ENCODE data around the gene DTX3.
"Not testable (repeated sequence)": the region's sequence is repeated elsewhere in the genome, so short reads cannot be mapped to it uniquely, and the experiment has no call there.

Gene DTX3

GRCh38 chr12:57632073-57632957 lies 27.7 kb downstream of the DTX3 start:
- no peak for DNase-seq (ENCODE audit: low spot score)

- DNase-seq (ENCODE audit: low spot score) = peak; percentile 77
Measured at GRCh38 chr12:57632958-57633840, 28.6 kb downstream of the DTX3 start, which contains the start of gene B4GALNT1. Gene B4GALNT1, minus strand, starts transcription at chr12:57633201. Its CDS starts 1,069 bp downstream, at chr12:57632132.

GRCh38 chr12:57636731-57637130 lies 32.1 kb downstream of the DTX3 start:
- DNase-seq (ENCODE audit: low spot score) = not testable (repeated sequence)

DNA sequence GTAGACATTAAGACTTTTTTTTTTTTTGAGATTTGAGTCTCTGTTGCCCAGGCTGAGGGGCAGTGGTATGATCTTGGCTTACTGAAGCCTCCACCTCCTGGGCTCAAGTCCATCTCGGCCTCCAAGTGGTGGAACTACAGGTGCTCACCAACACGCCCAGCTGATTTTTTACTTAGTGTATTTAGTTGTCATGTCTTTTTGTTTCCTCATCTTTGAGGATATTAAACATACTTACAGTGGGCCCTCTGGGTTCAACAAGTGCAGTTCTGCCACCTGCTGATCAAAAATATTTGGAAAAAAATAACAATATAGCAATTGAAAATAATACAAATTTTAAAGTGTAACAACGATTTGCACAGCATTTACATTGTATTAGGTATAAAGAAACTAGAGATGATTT lies 32.7 kb downstream of the DTX3 start:
- peak; percentile 0 for DNase-seq (ENCODE audit: low spot score)

DNA sequence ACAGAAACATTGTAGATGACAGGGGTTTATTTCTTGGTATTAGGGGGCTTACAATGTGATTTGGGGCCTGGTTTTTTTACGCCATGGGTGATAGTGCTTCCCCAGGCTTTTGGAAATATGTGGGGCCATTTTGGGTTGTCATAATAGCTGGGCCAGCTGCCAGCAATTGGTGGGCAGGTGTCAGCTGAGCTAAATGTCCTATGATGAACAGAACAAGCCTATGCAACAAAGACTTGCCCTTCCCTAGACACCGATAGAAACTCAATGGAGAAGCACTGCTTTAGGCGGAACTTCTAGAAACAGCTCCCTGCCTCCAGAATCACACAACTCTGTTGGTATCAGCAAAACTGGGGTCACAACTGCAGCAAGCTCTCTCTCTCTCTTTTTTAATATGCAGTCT lies 33.5 kb downstream of the DTX3 start:
- DNase-seq (ENCODE audit: low spot score) = no peak

DNA sequence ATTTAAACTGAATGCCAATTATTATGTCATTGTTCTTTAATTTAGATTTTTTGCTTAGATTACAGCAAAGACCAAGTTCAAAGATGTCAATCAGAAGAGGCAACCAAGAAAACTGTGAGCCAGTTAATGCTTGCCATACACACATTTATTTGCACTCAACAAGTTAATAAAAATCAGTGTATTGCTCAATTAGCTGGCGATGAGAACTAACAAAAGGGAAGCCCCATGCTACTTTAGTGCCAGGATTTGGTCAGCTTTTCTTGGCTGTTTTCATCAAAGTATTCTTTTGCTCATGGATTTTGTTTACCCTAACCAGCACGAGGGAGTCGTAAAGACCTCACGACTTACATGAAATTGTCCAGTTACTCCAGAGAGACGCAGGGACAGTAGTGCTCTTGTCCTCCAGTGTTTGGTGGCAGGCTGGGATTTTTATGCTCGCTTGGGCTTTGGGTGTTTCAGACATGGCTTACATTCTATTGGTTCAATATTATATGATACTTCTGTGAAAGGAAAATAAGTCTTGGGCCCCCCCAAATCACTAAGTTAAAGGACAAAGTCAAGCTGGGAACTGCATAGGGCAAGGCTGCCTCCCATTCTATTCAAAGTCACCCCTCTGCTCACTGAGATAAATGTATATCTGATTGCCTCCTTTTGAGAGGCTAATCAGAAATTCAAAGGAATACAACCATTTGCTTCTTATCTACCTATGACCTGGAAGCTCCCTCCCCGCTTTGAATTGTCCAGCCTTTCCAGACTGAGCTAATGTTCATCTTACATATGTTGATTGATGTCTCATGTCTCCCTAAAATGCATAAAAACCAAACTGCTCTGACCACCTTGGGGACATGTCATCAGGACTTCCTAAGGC lies 35.8 kb downstream of the DTX3 start:
- DNase-seq (ENCODE audit: low spot score) = no peak

GRCh38 chr12:57641699-57642442 lies 37.2 kb downstream of the DTX3 start:
- no peak for DNase-seq (ENCODE audit: low spot score)

DNA sequence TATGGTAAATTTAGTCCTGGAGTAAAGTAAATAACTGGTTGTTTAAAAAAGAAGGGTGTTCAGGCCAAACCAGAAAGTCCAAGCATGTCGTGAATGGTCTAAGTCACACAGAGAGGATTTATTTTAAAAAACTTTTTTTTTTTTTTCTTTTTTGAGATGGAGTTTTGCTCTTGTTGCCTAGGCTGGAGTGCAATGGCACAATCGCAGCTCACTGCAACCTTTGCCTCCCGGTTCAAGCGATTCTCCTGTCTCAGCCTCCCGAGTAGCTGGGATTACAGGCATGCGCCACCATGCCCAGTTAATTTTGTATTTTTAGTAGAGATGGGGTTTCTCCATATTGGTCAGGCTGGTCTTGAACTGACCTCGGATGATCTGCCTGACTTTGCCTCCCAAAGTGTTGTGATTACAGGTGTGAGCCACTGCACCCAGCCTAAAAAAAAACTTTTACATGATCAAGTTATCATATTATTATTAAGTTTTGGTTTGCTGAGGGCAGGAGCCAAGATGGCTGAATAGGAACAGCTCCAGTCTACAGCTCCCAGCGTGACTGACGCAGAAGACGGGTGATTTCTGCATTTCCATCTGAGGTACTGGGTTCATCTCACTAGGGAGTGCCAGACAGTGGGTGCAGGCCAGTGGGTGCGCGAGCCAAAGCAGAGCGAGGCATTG lies 41.5 kb downstream of the DTX3 start:
- DNase-seq (ENCODE audit: low spot score) = not testable (repeated sequence)

- DNase-seq (ENCODE audit: low spot score) = not testable (repeated sequence)
Measured at GRCh38 chr12:57646659-57647049, 42.0 kb downstream of the DTX3 start.

- no peak for DNase-seq (ENCODE audit: low spot score)
Measured at GRCh38 chr12:57654042-57654441, 49.4 kb downstream of the DTX3 start.

- DNase-seq (ENCODE audit: low spot score) = no peak
Measured at GRCh38 chr12:57655541-57656240, 51.1 kb downstream of the DTX3 start.

DNA sequence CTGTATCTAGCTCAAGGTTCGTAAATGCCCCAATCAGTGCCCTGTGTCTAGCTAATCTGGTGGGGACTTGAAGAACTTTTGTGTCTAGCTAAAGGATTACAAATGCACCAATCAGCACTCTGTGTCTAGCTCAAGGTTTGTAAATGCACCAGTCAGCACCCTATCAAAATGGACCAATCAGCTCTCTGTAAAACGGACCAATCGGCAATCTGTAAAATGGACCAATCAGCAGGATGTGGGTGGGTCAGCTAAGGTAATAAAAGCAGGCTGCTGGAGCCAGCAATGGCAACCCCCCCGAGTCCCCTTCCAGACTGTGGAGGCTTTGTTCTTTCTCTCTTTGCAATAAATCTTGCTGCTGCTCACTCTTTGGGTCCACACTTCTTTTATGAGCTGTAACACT lies 51.8 kb downstream of the DTX3 start:
- DNase-seq (ENCODE audit: low spot score) = not testable (repeated sequence)

DNA sequence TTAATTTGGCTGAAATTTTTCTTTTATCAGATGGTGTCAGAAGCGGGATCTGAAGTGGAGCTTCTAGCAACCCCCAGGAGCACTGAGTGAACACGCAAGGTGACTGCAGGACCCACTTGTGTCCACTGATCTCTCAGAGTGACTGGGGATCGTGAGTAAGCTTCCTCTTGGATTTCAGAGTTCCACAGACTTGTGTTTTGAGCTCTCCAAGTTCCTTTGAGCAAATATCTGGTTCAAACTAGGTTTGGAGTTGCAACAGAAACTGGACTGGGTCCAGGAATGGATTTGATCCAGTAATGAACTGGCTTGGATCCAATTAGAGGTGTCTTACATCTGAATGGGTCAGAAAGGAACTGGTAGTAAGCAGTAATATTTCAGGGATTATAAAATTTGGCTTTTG lies 53.1 kb downstream of the DTX3 start:
- DNase-seq (ENCODE audit: low spot score) = no peak

DNA sequence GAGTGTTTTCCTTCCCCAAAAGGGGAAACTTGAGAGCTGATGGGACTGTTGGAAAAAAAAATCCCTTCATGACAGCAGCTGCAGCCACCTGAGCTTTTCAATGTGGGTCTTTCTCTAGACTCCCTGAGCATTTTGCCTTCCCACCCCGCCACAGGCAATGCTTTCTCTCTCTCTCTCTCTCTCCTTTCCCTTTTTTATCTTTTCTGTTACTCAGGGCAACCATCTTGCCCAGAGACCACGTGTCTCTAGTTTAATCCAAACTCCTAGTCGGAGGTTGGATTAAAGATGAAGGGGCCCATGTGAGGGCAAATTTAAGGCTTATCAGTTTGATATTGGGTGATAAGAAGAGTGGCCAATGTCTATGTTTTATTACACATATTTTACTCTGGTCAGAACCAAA lies 54.3 kb downstream of the DTX3 start:
- no peak for DNase-seq (ENCODE audit: low spot score)
